Sciatic nerve (tissue), 2 donors: ENCODE measurements around the gene GARNL3. TPM values are rescaled to one million over a fixed set of nuclear protein-coding genes. Genes with fewer than 3 reads are reported as not detected.

ENCODE experiments used
- ATAC-seq: fragments of 200-7000 bp; cut with Tn5 transposase; one replicate; pipeline ENCODE4 v1.9.1; 2020; ENCODE audit warnings: mild to moderate bottlenecking, moderate library complexity
- DNase-seq: peaks from one replicate; pipeline ENCODE4 v3.0.0-alpha.2; 2020; ENCODE audit warnings: low spot score
- intact Hi-C: fragments of 100-400 bp; cut with DNase I; formaldehyde crosslinking; loops from one replicate; pipeline ENCODE4 v1.14.2; 2022
- total RNA-seq: library from RNA; stranded (reverse); fragmentation: NEBNext Ultra II Directional; extraction: Animal tissue kit (Norgen Biotek cat#: 25700); gene quantifications from one replicate; pipeline ENCODE4 v1.2.1, GENCODE V29; 2021
- donor health status: DM: no; HTN: no; CAD: no.
- donor health status: DM: no; HTN: no; CAD: no.

The GARNL3 gene
- total RNA-seq, 1 donor from 2014 or later = 33.7 TPM

DNA sequence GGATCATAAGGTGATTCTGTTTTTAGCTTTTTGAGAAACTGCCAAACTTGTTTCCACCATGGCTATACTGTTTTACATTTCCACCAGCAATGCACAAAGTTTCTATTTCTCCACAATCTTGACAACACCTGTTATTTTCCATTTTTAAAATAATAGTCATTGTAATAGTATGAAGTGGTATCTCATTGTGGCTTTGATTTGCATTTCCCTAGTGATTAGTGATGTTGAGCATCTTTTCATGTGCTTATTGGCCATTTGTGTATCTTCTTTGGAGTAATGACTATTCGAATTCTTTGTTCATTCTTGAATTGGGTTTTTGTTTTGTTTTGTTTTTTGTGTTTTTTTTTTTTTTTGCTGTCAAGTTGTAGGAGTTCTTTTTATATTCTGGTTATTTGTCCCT, 4.9 kb downstream of the GARNL3 start:
- no peak for DNase-seq
- no peak for ATAC-seq
- intact Hi-C loops = no loop called here

DNA sequence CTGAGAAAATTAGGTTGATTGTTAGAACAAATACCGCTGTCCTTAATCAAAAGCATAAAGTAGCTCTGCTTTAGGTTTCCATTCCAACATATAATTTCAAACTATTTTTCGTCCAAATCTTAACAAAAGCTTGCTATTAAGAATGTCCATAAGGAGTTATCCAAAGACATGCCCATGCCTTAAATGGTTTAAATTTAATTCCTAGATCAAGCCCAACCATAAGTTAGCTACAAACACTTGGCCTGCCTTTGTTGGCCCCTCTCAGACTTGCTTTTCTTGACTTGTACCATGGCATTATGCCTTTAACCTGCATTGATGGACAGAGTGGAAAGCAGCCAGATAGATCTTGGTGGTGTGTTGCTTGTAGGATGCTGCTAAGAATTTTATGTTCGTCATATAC, 8.8 kb downstream of the GARNL3 start:
- no peak for ATAC-seq
- intact Hi-C loops = no loop called here

GRCh38 chr9:127277099-127277498, 12.5 kb downstream of the GARNL3 start:
- no peak for DNase-seq
- ATAC-seq = no peak
- intact Hi-C loops = no loop called here

More for the DNA sequence above, 8.8 kb downstream of the GARNL3 start:
- DNase-seq = no peak

GRCh38 chr9:127277770-127278169, 13.2 kb downstream of the GARNL3 start:
- DNase-seq (no peak), ATAC-seq (no peak)
- intact Hi-C loops = no loop called here

DNA sequence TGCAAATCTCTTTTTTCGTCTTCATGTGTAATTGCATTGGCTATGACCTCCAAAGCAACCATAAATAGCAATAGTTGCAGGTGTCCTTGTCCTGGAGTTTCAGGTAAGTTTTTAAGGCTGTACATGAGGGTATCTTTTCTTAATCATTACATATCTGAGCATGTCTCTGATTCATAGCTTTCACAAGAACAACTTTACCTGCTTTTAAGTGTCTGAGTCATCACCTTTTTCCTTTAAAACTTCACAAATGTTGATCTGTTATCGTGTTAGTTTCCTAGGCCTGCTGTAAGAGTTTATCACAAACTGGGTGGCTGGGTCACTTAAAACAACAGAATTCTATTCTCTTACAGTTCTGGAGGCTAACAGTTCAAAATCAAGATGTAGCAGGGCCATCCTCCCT, 13.8 kb downstream of the GARNL3 start:
- DNase-seq (no peak), ATAC-seq (no peak)
- intact Hi-C loops = no loop called here

- DNase-seq = no peak
- no peak for ATAC-seq
- intact Hi-C loops = no loop called here
These were observed 15.2 kb downstream of the GARNL3 start for GRCh38 chr9:127279717-127280285.

DNA sequence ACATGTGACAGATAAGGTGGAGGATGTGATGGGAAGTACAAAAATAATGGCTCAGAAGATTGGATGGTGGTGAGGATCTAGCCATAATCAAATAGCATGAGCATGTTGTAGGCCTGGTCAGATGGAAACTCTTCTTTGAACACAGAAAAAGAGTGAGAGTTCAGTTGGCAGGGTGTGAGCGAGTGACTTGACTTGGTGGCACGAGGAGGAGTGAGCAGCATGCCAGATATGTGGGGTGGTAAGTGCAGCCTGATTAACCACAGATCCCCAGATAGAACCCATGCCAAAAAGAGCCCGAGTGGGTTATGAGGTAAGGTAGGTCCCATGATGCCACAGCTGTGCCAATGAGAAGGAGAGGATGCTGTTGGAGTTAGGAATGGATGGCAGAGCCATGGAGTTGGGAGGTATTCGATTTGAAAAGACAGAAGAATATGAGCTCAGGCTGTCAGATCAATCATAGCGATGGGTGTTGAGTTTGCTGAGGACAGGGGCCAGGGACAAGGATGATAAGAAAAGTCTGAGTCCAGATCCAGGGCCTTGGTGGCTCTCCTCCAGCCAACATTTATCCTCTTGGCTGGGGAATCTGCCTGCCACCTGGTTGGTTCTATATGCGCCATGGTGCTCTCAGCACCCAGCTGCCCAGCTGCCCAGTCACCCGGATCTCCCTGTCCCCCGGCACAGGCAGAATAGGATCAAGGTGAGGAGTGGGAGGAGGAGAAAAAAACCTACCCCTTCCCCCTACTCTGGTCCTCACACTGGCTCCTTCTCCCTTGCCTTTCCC, 16.5 kb downstream of the GARNL3 start:
- intact Hi-C loops = no loop called here
- DNase-seq (no peak), ATAC-seq (no peak)

DNA sequence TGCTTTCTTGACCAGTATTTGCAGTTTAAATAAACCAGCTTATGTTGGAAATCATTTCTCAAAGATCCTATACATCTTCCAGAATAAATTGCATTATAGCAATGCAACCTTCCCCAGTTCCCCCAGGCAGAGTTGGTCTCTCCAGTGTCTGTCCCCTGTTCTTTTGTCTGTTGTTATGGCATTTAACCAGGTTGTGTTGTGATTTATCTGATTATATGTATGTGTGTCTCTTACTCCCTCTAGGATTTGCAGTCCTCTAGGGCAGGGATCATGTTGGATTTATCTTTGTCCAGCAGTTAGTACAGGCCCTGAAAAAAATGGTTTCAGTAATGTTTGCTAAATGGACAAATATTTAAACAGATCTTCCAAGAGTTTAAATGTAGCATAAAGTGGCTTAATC, 17.3 kb downstream of the GARNL3 start:
- intact Hi-C loops = no loop called here
- DNase-seq (no peak), ATAC-seq (no peak)

DNA sequence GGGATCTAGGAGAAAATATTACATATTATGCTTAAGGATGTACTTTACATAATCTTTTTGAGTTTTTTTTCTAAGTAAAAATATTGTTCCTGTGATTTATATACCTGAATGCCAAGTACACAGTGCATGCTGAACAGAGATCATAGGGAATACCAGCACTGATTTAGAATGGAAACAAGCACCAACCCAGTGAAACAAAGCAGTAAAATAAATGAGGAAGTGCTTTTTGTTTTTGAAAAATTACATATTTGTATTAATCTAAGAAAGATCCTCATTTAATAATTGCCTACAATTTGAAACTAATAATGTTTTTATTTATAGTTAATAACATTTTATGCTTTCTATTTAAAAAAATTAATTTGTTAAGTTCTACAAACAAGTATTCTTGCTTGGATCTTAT, 18.0 kb downstream of the GARNL3 start:
- no peak for ATAC-seq
- DNase-seq = no peak
- intact Hi-C loops = no loop called here

DNA sequence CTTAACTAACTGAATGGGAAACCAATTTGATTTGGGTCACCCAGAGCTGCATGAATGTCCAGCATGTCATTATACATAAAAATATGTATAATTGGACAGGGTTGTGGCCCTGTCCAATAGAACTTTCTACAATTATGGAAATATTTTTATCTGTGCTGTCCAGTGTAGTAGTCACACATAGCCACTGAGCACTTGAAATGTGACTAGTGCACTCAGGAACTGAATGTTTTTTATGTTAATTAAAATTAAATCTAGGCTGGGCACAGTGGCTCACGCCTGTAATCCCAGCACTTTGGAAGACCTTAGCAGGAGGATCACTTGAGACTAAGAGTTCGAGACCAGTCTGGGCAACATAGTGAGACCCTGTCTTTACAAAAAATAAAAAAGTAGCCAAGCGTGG, 18.6 kb downstream of the GARNL3 start:
- DNase-seq = no peak
- intact Hi-C loops = no loop called here
- ATAC-seq = no peak

DNA sequence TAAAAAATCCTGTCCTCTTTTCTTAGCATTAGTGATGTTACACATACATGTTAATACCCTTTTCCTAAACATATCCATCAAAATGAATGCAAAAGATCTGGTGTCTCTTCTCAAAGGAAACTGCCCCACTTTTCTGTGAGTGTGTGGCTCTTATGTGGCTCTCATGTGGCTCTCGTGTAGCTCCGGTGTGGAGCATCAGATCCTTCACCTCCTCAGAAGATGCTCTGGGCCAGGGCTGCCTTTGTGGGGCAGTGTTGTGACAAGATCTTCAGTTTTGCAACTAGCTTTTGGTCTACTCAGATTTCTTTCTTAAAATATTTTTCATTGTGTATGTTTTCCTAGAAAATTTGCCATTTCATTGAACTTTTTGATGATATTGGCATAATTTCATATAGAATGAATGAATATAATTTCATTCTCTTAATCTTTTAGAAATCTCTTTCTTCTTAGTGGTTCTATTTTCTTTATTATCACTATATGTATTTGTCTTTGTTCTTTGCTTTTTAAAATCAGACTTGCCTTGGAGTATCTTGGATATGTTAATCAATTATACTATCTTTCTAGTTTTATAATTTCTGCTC, 19.4 kb downstream of the GARNL3 start:
- peak; percentile 81 for ATAC-seq

GRCh38 chr9:127285965-127286364, 21.4 kb downstream of the GARNL3 start:
- no peak for ATAC-seq

More for the DNA sequence above, 19.4 kb downstream of the GARNL3 start:
- intact Hi-C loops = no loop called here
- DNase-seq = peak; percentile 67

DNA sequence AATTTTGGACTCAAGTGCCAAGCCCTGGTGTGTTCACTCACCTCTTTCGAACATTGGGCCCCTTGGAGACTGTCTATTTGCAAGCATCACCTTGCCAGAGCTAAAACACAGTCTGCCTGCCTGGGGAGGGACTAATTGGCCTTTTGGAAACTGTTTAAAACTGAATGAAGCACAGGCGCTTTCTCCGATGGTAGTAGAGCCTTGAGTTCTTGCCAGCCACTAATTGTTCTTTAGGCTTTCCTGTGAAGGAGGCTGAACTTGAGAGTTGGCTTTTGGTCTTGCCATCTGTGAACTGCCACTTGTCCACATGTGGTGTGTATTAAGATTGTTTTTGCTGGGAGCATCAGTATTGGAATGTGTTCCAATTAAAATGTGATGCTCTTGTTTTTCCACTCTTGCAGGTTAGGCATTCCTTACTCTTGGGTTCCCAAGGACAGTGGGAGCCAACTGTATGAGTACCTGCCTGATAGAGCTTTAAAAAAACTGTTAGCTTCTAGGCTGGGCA, 26.0 kb downstream of the GARNL3 start:
- no peak for ATAC-seq
- no peak for DNase-seq
- intact Hi-C loops = no loop called here

More at GRCh38 chr9:127285965-127286364, 21.4 kb downstream of the GARNL3 start:
- intact Hi-C loops = no loop called here
- no peak for DNase-seq

DNA sequence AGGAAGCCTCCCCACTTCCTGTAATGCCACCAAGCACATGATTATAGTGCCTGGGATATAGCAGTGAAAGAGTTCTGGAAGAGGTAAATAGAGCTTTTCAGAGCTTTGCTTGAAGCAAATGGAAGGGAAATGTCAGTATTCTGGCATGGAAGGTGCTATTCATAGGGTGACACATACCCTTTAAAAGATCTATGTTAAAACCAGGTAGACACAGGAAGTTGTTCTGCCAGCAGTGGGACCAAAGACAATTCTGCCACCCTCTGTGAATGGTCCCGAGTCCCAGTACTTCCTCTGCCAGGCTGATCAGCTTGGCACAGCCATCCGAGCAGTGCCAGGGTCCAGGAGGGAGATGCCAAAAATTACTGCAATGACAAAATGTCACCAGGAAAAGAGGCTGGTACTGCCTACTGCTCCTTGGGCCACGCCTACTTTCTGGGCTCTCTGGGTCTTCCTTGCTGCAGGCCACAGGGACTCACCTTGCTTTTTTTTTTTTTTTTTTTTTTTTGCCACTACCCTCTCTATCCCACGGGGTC, 26.7 kb downstream of the GARNL3 start:
- no peak for ATAC-seq
- intact Hi-C loops = no loop called here
- no peak for DNase-seq

GRCh38 chr9:127292415-127292814, 27.8 kb downstream of the GARNL3 start:
- DNase-seq (no peak), ATAC-seq (peak; percentile 38)
- intact Hi-C loops = no loop called here

GRCh38 chr9:127293328-127293727, 28.8 kb downstream of the GARNL3 start:
- no peak for DNase-seq
- intact Hi-C loops = no loop called here
- peak; percentile 47 for ATAC-seq

DNA sequence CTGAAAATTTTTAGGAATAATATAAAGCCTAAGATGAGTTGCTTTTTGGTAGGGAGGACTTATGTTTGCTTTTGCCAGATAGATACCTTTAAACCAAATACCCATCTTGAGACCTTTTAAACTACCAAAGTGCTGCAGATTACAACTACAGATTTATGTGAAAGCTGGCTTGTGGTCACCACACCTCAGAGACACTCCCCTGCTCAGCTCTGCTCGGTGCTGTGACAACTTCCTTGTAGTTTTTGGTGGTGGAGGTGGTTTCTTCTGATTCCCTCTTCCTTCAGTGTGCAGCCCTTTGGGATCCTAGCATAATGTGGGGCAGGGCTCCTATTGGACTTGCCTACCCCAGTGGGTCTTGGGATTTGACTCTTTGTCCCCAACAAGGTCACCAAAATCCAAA, 29.2 kb downstream of the GARNL3 start:
- no peak for DNase-seq
- no peak for ATAC-seq
- intact Hi-C loops = no loop called here

DNA sequence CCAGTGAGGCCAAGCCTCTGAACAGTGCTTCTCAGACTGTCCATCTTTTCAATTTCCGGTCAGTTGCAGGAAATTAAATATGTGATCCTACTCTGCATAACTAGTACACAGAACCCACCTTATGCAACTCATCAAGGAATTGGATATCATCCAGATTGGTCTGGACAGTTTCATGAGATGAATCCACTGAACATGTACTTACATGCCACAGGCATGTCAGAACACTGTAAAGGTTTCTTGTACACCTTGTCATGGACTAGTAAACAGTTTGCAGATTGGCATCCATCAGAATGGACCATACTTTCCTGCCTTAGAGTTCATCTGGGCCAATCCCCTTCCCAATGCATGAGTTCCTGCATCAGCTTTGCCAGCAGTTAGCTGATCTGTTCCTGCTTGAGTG, 30.4 kb downstream of the GARNL3 start:
- ATAC-seq (no peak), DNase-seq (no peak)
- intact Hi-C loops = no loop called here

DNA sequence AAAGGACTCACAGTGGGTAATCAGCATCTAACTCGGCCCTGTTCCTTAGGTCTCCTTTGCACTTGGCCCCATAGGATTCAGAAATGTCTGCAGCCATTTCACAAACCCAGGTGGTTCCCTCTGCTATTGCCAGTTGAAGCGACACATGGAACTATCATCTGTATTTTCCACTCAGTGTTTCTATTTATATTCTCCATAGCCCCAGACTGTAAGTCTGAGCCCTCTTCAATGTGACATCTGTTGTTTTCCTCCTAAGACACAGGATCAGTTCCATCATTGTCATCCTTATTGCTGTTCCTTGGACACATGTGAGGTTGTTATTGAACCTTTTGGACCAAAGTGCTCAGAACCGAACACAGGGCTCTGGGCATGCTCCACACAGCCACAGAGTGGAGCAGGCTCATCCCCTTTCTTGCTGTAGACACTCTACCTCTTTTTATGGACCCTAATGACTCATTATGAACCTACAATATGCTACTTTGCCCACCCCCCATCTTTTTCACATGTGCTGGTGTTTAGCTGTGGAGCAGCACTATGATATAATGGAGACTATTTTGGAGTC, 36.4 kb downstream of the GARNL3 start:
- ATAC-seq = no peak
- intact Hi-C loops = no loop called here
- DNase-seq = no peak

- no peak for DNase-seq
- intact Hi-C loops = no loop called here
- ATAC-seq = no peak
These were observed 39.3 kb downstream of the GARNL3 start for GRCh38 chr9:127303830-127304229.
